HG02852 (cell line): ENCODE results near the gene GPR63.

Experiments
- ATAC-seq: cut with Tn5 transposase; IDR thresholded peaks from one replicate; pipeline ENCODE4 v1.9.1; 2021; ENCODE audit warnings: mild to moderate bottlenecking, moderate library complexity; ENCODE audit not compliant: unreplicated experiment

Gene GPR63

GRCh38 chr6:96761794-96762193, 75.5 kb downstream of the GPR63 start:
- no peak for ATAC-seq

- ATAC-seq = no peak
Measured at GRCh38 chr6:96760153-96760687, 77.1 kb downstream of the GPR63 start.

GRCh38 chr6:96755096-96755495, 82.2 kb downstream of the GPR63 start:
- ATAC-seq = no peak

- no peak for ATAC-seq
Measured at GRCh38 chr6:96749891-96750290, 87.4 kb downstream of the GPR63 start.
